HG03097 (cell line): Measurements from ENCODE around the gene RAB11FIP3.

Source experiments
- ATAC-seq: cut with Tn5 transposase; IDR thresholded peaks from one replicate; pipeline ENCODE4 v1.9.1; 2021; ENCODE audit not compliant: unreplicated experiment, low FRiP score

Gene RAB11FIP3

GRCh38 chr16:513950-514349 is 88.5 kb downstream of the RAB11FIP3 start:
- no peak for ATAC-seq

GRCh38 chr16:515175-515938 is 89.9 kb downstream of the RAB11FIP3 start:
- ATAC-seq: no peak

GRCh38 chr16:515939-516226 is 90.4 kb downstream of the RAB11FIP3 start:
- no peak for ATAC-seq

DNA sequence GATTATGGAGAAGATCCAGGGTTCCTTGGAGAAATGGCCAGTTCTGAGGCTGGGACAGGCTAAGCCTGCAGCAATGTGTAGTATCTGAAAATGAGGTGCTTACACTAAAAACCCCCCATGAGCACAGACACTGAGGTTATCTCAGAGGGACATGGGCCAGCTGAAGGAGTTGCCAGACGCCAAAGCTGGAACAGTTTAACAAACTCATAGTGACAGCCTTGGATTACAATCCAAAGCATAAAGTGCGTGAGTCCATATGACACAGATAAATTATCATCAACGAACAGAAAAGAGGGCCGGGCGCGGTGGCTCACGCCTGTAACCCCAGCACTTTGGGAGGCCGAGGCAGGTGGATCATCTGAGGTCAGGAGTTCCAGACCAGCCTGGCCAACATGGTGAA is 90.9 kb downstream of the RAB11FIP3 start:
- no peak for ATAC-seq

DNA sequence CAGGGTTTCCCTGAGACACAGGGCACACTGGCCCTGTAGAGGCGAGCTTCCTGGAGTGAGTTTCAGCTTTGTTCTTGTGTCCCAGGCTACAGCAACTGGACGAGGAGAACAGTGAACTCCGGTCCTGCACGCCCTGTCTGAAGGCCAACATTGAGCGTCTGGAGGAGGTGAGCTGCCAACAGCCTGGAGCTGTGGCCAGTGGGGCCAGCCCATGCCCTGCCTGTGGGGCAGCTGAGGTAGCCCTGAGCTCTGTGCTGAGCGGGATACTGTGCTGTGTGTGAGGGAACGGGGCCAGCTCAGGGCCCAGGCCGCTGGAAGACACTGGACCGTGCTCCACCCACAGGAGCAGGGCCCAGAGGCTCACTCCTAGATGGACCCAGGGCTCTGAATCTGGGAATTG is 93.4 kb downstream of the RAB11FIP3 start:
- no peak for ATAC-seq

DNA sequence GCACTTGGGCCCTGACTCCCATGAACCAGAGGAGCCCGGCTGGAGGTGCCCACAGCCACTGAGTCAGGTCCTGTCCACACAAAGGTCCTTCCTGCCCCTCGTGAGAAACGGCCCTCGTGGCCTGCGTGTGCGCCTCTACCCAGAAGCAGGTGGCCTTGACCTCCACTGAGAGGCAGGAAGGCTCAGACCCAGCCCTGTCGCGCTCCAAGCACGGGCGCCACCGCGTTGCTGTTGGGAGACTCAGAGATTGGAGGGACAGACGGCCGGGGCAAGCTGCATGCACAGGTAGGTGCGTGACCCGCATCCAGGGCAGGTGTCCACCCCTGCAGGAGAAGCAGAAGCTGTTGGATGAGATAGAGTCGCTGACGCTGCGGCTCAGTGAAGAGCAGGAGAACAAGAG is 94.0 kb downstream of the RAB11FIP3 start:
- no peak for ATAC-seq

GRCh38 chr16:519841-520687 is 94.6 kb downstream of the RAB11FIP3 start:
- ATAC-seq: no peak

GRCh38 chr16:520847-521246 is 95.4 kb downstream of the RAB11FIP3 start:
- no peak for ATAC-seq

- no peak for ATAC-seq
Observed at GRCh38 chr16:521381-522210, 96.1 kb downstream of the RAB11FIP3 start.

DNA sequence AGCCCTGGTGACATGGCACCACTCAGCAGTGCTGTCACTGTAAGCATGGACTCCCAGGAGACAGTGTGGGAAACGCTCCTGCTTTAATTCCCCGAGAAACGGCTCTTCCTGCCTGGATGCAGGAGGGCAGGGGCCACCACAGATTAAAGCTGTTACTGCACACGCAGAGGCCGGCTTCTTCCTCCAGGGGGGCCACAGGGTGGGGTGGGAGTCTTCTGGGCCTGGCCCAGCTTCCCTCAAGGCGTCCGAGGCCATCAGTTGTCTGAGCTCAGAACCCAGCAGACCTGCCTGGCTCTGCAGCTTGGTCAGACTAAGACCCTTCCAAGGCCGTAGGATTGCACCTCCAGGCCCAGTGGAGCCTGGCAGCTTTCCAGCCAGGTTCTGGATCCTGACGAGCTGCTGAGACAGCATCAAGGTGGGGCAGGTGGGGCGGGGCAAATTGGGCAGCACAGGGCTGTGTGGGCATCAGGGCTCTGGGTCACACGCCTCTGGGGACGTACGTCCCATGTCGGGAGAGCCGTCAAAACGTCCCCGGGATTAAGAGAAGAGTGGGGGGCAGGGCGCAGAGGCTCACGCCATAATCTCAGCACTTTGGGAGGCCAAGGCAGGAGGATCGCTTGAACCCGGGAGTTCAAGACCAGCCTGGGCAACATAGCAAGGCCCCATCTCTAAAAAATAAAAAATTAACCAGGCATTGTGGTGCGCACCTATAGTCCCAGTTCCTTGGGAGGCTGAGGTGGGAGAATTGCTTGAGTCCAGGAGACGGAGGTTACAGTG is 97.1 kb downstream of the RAB11FIP3 start:
- ATAC-seq: no peak

- ATAC-seq: no peak
Observed at GRCh38 chr16:523097-523741, 97.8 kb downstream of the RAB11FIP3 start.

GRCh38 chr16:524274-525040 is 99.0 kb downstream of the RAB11FIP3 start:
- ATAC-seq: no peak

DNA sequence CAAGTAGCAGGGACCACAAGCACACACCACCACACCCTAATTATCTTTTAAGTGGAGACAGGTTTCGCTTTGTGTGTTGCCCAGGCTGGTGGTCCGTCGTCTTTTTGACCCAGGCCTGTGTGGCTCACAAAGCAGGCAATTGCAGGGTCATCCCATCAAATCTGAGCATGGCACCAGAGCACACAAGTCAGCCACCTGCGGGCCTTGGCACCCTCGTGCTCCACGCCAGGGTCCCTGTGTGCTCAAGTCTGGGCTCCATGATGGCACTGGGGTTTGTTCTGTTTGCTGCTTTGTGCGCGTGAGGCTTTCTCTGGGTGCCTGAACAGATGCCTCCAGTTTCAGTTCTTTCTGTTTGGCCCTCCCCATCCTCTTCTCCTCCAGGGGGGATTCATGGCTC is 99.7 kb downstream of the RAB11FIP3 start:
- ATAC-seq: no peak

DNA sequence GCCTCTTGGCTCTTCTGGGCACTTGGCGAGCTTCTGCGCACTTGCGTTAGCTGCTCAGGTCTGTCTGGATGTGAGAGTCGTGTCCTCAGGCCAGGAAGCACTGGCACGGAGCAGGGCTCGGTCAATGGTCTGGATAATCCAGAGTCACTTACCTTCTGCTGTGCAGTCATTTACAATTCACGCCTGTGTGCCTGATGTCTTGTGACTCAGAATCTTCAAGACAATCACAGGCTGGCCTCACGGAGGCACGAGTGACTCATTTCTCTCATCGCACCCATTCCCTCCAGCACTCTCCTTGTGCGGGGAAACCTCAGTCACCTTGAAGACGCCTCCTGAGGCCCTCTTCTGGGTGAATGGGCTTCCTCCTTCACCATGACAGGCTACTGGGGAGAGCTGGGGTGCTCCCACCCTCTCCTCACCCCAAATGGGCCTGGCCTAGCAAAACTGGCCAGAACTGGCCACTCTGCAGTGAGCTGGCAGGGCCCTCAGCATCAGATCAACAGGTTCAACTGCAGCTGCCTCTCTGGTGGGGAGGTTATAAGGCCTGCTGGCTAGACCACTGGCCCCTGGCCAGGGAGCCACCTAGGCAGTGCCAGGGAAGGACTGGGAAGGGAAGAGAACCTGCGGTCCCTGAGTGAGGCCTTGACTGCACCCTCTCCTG is 100.2 kb downstream of the RAB11FIP3 start:
- ATAC-seq: no peak

DNA sequence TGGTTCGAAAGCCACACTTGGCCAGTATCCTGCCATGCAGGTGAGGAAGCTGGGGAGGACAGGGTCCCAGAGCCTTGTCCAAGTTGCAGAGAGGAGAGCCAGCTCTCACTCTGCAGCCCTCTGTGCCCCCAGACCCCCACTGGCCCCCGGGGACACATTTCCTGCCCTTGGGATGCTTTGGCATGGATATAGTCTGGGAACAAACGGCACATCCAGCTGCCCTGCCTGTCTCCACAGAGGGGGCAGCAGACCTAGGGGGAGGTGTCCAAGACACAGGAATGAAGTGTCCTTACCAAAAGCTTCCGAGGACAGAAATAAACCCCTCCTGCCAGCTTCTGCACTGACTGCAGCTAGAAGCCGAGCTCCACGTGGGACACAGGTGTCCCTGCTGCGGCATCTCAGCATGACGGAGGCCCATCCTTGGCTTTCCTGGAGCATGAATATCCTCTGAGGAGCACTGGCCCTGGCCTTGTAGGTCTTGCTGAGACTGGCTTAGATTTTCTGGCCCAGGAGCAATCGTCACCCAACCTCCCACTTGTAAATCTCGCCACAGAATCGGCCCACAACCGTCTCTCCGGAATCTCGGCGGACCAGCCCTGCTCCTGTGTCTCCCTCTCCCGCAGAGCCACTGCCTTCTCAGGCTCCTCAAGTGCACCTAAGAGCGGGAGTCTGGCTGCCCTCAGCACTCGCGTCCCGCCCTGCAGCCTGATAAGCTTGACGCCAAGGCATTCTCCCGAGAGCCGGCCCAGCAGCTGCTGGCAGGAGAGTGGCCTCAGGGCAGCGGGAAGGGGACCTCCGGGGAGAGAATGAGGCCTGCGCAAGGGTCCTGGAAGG is 100.9 kb downstream of the RAB11FIP3 start:
- ATAC-seq: no peak

DNA sequence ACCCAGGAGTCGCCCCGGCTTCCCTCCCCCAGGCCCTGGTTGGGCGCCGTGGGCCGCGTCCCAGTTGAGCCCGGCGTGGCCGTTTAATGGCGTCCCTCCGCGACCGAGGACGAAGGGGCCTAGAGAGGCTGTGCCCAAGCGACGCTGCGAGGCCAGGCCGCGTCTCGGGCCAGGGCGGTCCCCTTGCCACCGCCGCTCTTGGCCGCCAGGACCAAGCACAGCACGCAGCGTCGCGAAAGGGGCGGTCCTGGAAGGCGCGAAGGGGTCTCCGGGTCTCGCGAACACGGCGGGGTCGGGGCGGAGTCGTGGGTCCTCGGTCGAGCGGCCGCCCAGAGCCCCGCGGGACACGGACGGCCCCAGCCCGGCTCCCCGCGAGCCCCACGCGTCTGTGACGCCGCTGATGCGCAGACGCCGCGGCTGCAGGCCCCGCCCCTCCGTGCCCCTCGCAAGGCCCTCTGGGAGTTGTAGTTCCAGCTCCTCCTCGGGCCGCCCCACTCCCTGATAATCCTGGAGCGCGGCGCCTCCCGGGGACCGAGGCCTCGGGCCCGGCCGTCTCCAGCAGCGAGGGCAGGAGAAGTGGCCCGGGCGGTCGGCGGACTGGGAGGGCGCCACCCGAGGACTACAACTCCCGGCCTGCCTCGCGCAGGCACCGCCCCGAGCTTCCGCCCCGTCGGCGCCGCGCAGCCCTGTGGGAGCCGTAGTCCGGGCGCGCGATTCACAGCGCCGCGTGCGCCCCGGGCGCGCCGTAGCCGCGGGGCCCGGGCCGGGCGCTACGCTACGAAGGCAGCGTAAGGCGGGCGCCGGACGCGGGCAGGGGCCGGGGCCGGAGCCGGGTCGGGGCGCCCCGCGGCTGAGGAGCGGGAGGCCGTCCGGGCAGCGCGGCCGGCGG is 101.8 kb downstream of the RAB11FIP3 start, which contains the start of gene CAPN15:
Gene CAPN15 (plus strand): TSS at position 698 of the 889 bp plus-strand sequence. CDS start 19,127 bp downstream, outside the sequence.
- peak; percentile 63 for ATAC-seq
